Astrocyte (in vitro differentiated cells and primary cell): ENCODE results near the gene IGF1. TPM values are rescaled to one million over a fixed set of nuclear protein-coding genes. Genes with fewer than 3 reads are reported as not detected.

Source experiments
- DNase-seq: peaks from one replicate; pipeline ENCODE4 v3.0.0-alpha.2; 2010; ENCODE audit warnings: low read depth
- FAIRE-seq: peaks from 2 replicates; lab custom pipeline; 2011; peaks lifted over from hg19 to GRCh38; lab: Jason Lieb, UNC
- H2AFZ ChIP-seq: 2 replicates; pipeline ENCODE4 v1.6.0; 2012; ENCODE audit warnings: low read depth, low read length, inconsistent platforms
- H3K27ac ChIP-seq: 2 replicates; pipeline ENCODE4 v1.5.1; 2011; ENCODE audit warnings: low read depth, low read length, inconsistent platforms
- H3K27me3 ChIP-seq: 2 replicates; pipeline ENCODE4 v1.6.0; 2011; ENCODE audit warnings: low read length, inconsistent platforms; ENCODE audit not compliant: insufficient read depth
- H3K36me3 ChIP-seq: 2 replicates; pipeline ENCODE4 v1.5.1; 2011; ENCODE audit warnings: low read length, inconsistent platforms; ENCODE audit not compliant: insufficient read depth
- H3K4me1 ChIP-seq: 2 replicates; pipeline ENCODE4 v1.5.1; 2011; ENCODE audit warnings: low read length, inconsistent platforms; ENCODE audit not compliant: insufficient read depth
- H3K4me2 ChIP-seq: 2 replicates; pipeline ENCODE4 v1.6.0; 2012; ENCODE audit warnings: low read length, inconsistent platforms
- H3K4me3 ChIP-seq: 2 replicates; pipeline ENCODE4 v1.5.1; 2011; ENCODE audit warnings: low read depth, mild to moderate bottlenecking, low read length, inconsistent platforms; ENCODE audit not compliant: insufficient read depth
- H3K79me2 ChIP-seq: 2 replicates; pipeline ENCODE4 v1.6.0; 2012; ENCODE audit warnings: mild to moderate bottlenecking, low read length, inconsistent platforms; ENCODE audit not compliant: insufficient read depth
- H3K9ac ChIP-seq: 2 replicates; pipeline ENCODE4 v1.6.0; 2012; ENCODE audit warnings: mild to moderate bottlenecking, low read length, inconsistent platforms
- H3K9me3 ChIP-seq: 2 replicates; pipeline ENCODE4 v1.5.1; 2012; ENCODE audit warnings: low read depth, mild to moderate bottlenecking, low read length, inconsistent platforms; ENCODE audit not compliant: insufficient read depth
- H4K20me1 ChIP-seq: 2 replicates; pipeline ENCODE4 v1.6.0; 2012; ENCODE audit warnings: low read length, inconsistent platforms; ENCODE audit not compliant: insufficient read depth
- H3K27ac Mint-ChIP-seq: one replicate; pipeline ENCODE4 v1.8.0; 2021; ENCODE audit warnings: mild to moderate bottlenecking, mixed read lengths; ENCODE audit not compliant: unreplicated experiment
- H3K27me3 Mint-ChIP-seq: one replicate; pipeline ENCODE4 v1.8.0; 2021; ENCODE audit warnings: low read depth, mixed read lengths; ENCODE audit not compliant: unreplicated experiment
- H3K36me3 Mint-ChIP-seq: one replicate; pipeline ENCODE4 v1.8.0; 2021; ENCODE audit warnings: low read depth, mixed read lengths; ENCODE audit not compliant: unreplicated experiment
- H3K4me1 Mint-ChIP-seq: one replicate; pipeline ENCODE4 v1.8.0; 2021; ENCODE audit warnings: low read depth, mixed read lengths; ENCODE audit not compliant: unreplicated experiment
- H3K4me3 Mint-ChIP-seq: one replicate; pipeline ENCODE4 v1.8.0; 2021; ENCODE audit warnings: mild to moderate bottlenecking, moderate library complexity, mixed read lengths; ENCODE audit not compliant: unreplicated experiment
- H3K9me3 Mint-ChIP-seq: one replicate; pipeline ENCODE4 v1.8.0; 2021; ENCODE audit warnings: mild to moderate bottlenecking, mixed read lengths; ENCODE audit not compliant: unreplicated experiment
- EZH2 ChIP-seq: IDR thresholded peaks from 2 replicates; pipeline ENCODE4 v1.6.1; 2012; ENCODE audit warnings: mild to moderate bottlenecking, low read length, inconsistent platforms; ENCODE audit not compliant: insufficient read depth
- total RNA-seq: library from RNA; stranded (reverse); gene quantifications from 2 replicates; pipeline ENCODE4 v1.2.1, GENCODE V29; 2021
- TF ChIP-seq, protein P1 (sequence below): IDR thresholded peaks from 2 replicates; pipeline ENCODE4 v1.5.1; 2011; ENCODE audit warnings: low read depth, mild to moderate bottlenecking, inconsistent platforms, low read length, moderate library complexity; ENCODE audit not compliant: insufficient read depth

Gene IGF1
- total RNA-seq, 1 donor from 2014 or later = 1.9 TPM

- Histone ChIP-seq H3K27me3 (no peaks in the 10 kb centered on the region), H2AFZ (no peak overlapping the region), H3K27ac (no peak overlapping the region), H3K9me3 (no peaks in the 10 kb centered on the region), H3K4me1 (no peaks in the 10 kb centered on the region), H3K4me3 (no peak overlapping the region), H3K9ac (no peak overlapping the region), H3K4me2 (no peak overlapping the region), H3K36me3 (no peaks in the 10 kb centered on the region), H3K79me2 (no peaks in the 10 kb centered on the region), H4K20me1 (no peaks in the 10 kb centered on the region)
- H3K4me3 Mint-ChIP-seq = no peak overlapping the region
- peaks cover 4% of the 10 kb centered on the region for H3K27me3 Mint-ChIP-seq
- FAIRE-seq (no peak), DNase-seq (no peak)
- TF ChIP-seq, protein P1, sequence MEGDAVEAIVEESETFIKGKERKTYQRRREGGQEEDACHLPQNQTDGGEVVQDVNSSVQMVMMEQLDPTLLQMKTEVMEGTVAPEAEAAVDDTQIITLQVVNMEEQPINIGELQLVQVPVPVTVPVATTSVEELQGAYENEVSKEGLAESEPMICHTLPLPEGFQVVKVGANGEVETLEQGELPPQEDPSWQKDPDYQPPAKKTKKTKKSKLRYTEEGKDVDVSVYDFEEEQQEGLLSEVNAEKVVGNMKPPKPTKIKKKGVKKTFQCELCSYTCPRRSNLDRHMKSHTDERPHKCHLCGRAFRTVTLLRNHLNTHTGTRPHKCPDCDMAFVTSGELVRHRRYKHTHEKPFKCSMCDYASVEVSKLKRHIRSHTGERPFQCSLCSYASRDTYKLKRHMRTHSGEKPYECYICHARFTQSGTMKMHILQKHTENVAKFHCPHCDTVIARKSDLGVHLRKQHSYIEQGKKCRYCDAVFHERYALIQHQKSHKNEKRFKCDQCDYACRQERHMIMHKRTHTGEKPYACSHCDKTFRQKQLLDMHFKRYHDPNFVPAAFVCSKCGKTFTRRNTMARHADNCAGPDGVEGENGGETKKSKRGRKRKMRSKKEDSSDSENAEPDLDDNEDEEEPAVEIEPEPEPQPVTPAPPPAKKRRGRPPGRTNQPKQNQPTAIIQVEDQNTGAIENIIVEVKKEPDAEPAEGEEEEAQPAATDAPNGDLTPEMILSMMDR = no peak
- TF ChIP-seq EZH2 = no peak
- H3K36me3 Mint-ChIP-seq = no peaks in the 10 kb centered on the region
- no peak overlapping the region for H3K27ac Mint-ChIP-seq
- no peaks in the 10 kb centered on the region for H3K4me1 Mint-ChIP-seq
- H3K9me3 Mint-ChIP-seq = no peaks in the 10 kb centered on the region
These were observed 84.1 kb downstream of the IGF1 start for GRCh38 chr12:102396276-102396675.

GRCh38 chr12:102394200-102394599 is 86.2 kb downstream of the IGF1 start:
- no peak overlapping the region for H3K4me2 ChIP-seq
- H2AFZ ChIP-seq = no peak overlapping the region
- Mint-ChIP-seq H3K27ac (no peak overlapping the region), H3K36me3 (no peaks in the 10 kb centered on the region), H3K4me3 (no peak overlapping the region), H3K4me1 (no peaks in the 10 kb centered on the region), H3K27me3 (peaks cover 4% of the 10 kb centered on the region), H3K9me3 (no peaks in the 10 kb centered on the region)
- H3K79me2 ChIP-seq = no peaks in the 10 kb centered on the region
- H3K4me3 ChIP-seq = no peak overlapping the region
- H4K20me1 ChIP-seq = no peaks in the 10 kb centered on the region
- H3K36me3 ChIP-seq = no peaks in the 10 kb centered on the region
- no peaks in the 10 kb centered on the region for H3K9me3 ChIP-seq
- no peak overlapping the region for H3K27ac ChIP-seq
- DNase-seq = no peak
- no peak overlapping the region for H3K9ac ChIP-seq
- no peaks in the 10 kb centered on the region for H3K27me3 ChIP-seq
- no peaks in the 10 kb centered on the region for H3K4me1 ChIP-seq
- TF ChIP-seq EZH2 = no peak
- TF ChIP-seq, protein P1 = no peak
- FAIRE-seq = no peak

DNA sequence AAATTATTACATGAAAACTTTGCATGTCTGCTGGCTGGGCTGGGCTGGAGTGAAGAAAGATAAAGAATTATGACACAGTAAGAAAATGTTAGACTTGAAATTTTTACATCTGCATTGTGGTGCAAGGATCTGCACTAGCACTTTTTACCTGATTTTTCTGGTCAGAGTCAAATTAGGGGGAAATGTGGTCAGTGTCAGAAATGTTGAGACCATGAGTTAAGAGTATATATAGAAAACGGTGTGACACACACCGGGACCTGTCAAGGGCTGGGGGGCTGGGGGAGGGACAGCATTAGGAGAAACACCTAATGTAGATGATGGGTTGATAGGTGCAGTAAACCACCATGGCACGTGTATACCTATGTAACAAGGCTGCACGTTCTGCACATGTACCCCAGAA is 90.3 kb downstream of the IGF1 start:
- Mint-ChIP-seq H3K9me3 (peaks cover 3% of the 10 kb centered on the region), H3K36me3 (no peaks in the 10 kb centered on the region), H3K27me3 (peaks cover 10% of the 10 kb centered on the region), H3K27ac (no peak overlapping the region), H3K4me3 (no peak overlapping the region), H3K4me1 (no peaks in the 10 kb centered on the region)
- no peak overlapping the region for H3K4me2 ChIP-seq
- H3K36me3 ChIP-seq = no peaks in the 10 kb centered on the region
- H3K27ac ChIP-seq = no peak overlapping the region
- no peaks in the 10 kb centered on the region for H3K79me2 ChIP-seq
- H4K20me1 ChIP-seq = no peaks in the 10 kb centered on the region
- no peak for FAIRE-seq
- H3K27me3 ChIP-seq = no peaks in the 10 kb centered on the region
- no peak overlapping the region for H2AFZ ChIP-seq
- TF ChIP-seq EZH2 = no peak
- TF ChIP-seq, protein P1 = no peak
- DNase-seq = no peak
- no peaks in the 10 kb centered on the region for H3K4me1 ChIP-seq
- H3K9ac ChIP-seq = no peak overlapping the region
- H3K4me3 ChIP-seq = no peak overlapping the region
- H3K9me3 ChIP-seq = no peaks in the 10 kb centered on the region
